Measurements from ENCODE around the gene ANKHD1.
A peak's percentile ranks its signal among the peaks of the same experiment; 100 is the strongest.

The ANKHD1 gene

DNA sequence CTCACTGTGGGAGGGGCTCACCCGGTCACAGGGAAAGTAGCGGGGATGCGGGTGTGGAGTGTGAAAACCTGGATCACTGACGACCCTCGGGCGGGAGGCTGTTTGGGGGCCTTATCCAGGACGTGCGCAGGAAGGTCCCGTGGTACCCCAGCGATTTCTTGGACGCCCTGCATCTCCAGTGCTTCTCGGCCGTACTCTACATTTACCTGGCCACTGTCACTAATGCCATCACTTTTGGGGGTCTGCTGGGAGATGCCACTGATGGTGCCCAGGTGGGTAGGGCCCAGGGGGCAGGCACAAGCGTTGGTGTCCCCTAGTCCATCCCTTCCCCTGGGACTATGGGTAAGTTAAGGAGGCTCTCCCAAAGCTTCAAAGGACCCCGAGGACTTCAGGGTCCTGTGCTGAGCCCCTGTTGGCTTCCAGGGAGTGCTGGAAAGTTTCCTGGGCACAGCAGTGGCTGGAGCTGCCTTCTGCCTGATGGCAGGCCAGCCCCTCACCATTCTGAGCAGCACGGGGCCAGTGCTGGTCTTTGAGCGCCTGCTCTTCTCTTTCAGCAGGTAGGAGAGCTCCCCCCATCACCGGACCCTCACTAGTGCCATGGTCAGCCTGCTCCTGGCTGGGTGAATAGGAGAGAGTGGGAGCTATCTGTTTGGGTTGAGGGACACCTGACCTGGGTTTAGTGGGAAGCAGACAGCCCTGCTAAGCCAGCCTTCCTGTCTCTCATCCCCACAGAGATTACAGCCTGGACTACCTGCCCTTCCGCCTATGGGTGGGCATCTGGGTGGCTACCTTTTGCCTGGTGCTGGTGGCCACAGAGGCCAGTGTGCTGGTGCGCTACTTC, 37.8 kb upstream of the ANKHD1 start:
- H3K9me3 ChIP-seq (replicated peaks; ENCODE audit: low read length), result no peaks in the 10 kb centered on the region
- peaks cover 7% of the 10 kb centered on the region for H3K27me3 ChIP-seq (ENCODE audit: control insufficient read depth, insufficient read depth, low read length)
- H3K9ac ChIP-seq (ENCODE audit: low read depth, low read length), result no peak overlapping the region
- H3K36me3 ChIP-seq (ENCODE audit: insufficient read depth, low read length), result no peaks in the 10 kb centered on the region
- H3K4me1 ChIP-seq (ENCODE audit: control insufficient read depth, insufficient read depth, low read length), result peaks cover 4% of the 10 kb centered on the region
- H3K4me2 ChIP-seq (ENCODE audit: low read length), result peak overlapping the region; percentile 88
- H3K4me3 ChIP-seq (ENCODE audit: low read length), result peak overlapping the region; percentile 67

DNA sequence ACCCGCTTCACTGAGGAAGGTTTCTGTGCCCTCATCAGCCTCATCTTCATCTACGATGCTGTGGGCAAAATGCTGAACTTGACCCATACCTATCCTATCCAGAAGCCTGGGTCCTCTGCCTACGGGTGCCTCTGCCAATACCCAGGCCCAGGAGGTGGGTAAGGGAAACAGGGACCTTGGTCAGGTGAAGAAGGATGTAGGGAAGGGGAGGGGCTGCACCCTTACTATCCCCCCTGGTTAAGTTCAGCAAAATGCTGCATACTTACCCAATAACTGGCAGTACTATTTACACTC, 37.2 kb upstream of the ANKHD1 start:
- H3K9ac ChIP-seq (ENCODE audit: low read depth, low read length), result no peak overlapping the region
- no peak overlapping the region for H3K4me3 ChIP-seq (ENCODE audit: low read length)
- H3K4me2 ChIP-seq (ENCODE audit: low read length), result no peak overlapping the region
- no peaks in the 10 kb centered on the region for H3K36me3 ChIP-seq (ENCODE audit: insufficient read depth, low read length)
- no peaks in the 10 kb centered on the region for H3K9me3 ChIP-seq (replicated peaks; ENCODE audit: low read length)
- H3K27me3 ChIP-seq (ENCODE audit: control insufficient read depth, insufficient read depth, low read length), result peaks cover 7% of the 10 kb centered on the region
- H3K4me1 ChIP-seq (ENCODE audit: control insufficient read depth, insufficient read depth, low read length), result peaks cover 4% of the 10 kb centered on the region

- peaks cover 7% of the 10 kb centered on the region for H3K27me3 ChIP-seq (ENCODE audit: control insufficient read depth, insufficient read depth, low read length)
Observed at GRCh38 chr5:140365282-140365681, 36.4 kb upstream of the ANKHD1 start.

GRCh38 chr5:140365941-140366340, 35.7 kb upstream of the ANKHD1 start:
- Histone ChIP-seq H3K27me3 (ENCODE audit: control insufficient read depth, insufficient read depth, low read length) (peaks cover 7% of the 10 kb centered on the region), H3K36me3 (ENCODE audit: insufficient read depth, low read length) (no peaks in the 10 kb centered on the region)

More at GRCh38 chr5:140365282-140365681, 36.4 kb upstream of the ANKHD1 start:
- no peak overlapping the region for H3K4me2 ChIP-seq (ENCODE audit: low read length)
- no peaks in the 10 kb centered on the region for H3K36me3 ChIP-seq (ENCODE audit: insufficient read depth, low read length)
- peaks cover 4% of the 10 kb centered on the region for H3K4me1 ChIP-seq (ENCODE audit: control insufficient read depth, insufficient read depth, low read length)
- no peak overlapping the region for H3K4me3 ChIP-seq (ENCODE audit: low read length)
- H3K9ac ChIP-seq (ENCODE audit: low read depth, low read length), result no peak overlapping the region
- H3K9me3 ChIP-seq (replicated peaks; ENCODE audit: low read length), result no peaks in the 10 kb centered on the region

DNA sequence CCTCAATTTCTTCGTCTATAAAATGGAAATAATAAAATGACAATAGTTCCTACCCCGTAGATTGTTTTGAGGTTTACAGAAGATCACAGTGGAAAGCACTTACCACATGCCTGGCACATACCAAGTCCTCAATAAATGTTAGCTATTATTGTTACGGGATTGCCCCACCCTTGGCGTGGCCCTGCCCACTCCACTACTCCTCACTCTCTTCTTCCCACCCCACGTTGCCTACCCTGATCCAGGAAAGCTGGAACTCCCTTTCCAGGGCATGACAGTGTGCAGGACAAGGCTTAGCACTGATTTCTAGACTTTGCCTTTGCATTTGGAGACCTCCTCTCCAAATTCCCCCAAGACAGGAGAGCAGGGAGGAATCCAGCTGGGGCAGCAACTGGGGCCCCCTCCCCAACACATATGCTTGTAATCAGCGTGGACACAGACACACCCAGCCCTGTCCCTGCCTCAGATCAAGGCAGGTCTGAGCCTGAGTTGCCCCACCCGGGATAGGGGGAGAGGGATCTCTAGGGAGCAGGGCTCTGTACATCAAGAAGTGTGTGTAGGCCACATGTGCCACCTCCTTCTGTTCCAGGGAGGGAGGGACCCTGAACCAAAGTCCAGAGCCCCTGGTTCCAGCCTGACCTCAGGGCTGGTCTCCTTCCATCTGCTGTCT, 34.9 kb upstream of the ANKHD1 start:
- Histone ChIP-seq H3K36me3 (ENCODE audit: insufficient read depth, low read length) (no peaks in the 10 kb centered on the region), H3K4me1 (ENCODE audit: control insufficient read depth, insufficient read depth, low read length) (peaks cover 4% of the 10 kb centered on the region), H3K27me3 (ENCODE audit: control insufficient read depth, insufficient read depth, low read length) (peaks cover 7% of the 10 kb centered on the region), H3K4me3 (ENCODE audit: low read length) (no peak overlapping the region), H3K4me2 (ENCODE audit: low read length) (no peak overlapping the region), H3K9ac (ENCODE audit: low read depth, low read length) (no peak overlapping the region), H3K9me3 (replicated peaks; ENCODE audit: low read length) (no peaks in the 10 kb centered on the region)

More at GRCh38 chr5:140365941-140366340, 35.7 kb upstream of the ANKHD1 start:
- Histone ChIP-seq H3K9ac (ENCODE audit: low read depth, low read length) (no peak overlapping the region), H3K9me3 (replicated peaks; ENCODE audit: low read length) (no peaks in the 10 kb centered on the region), H3K4me1 (ENCODE audit: control insufficient read depth, insufficient read depth, low read length) (peaks cover 4% of the 10 kb centered on the region), H3K4me2 (ENCODE audit: low read length) (no peak overlapping the region), H3K4me3 (ENCODE audit: low read length) (no peak overlapping the region)

GRCh38 chr5:140367256-140368013, 34.2 kb upstream of the ANKHD1 start:
- Histone ChIP-seq H3K9ac (ENCODE audit: low read depth, low read length) (no peak overlapping the region), H3K4me3 (ENCODE audit: low read length) (no peak overlapping the region), H3K9me3 (replicated peaks; ENCODE audit: low read length) (no peaks in the 10 kb centered on the region), H3K4me2 (ENCODE audit: low read length) (no peak overlapping the region), H3K27me3 (ENCODE audit: control insufficient read depth, insufficient read depth, low read length) (peaks cover 7% of the 10 kb centered on the region), H3K4me1 (ENCODE audit: control insufficient read depth, insufficient read depth, low read length) (peaks cover 4% of the 10 kb centered on the region), H3K36me3 (ENCODE audit: insufficient read depth, low read length) (no peaks in the 10 kb centered on the region)

- Histone ChIP-seq H3K27me3 (ENCODE audit: control insufficient read depth, insufficient read depth, low read length) (no peaks in the 10 kb centered on the region), H3K4me1 (ENCODE audit: control insufficient read depth, insufficient read depth, low read length) (peaks cover 5% of the 10 kb centered on the region), H3K4me3 (ENCODE audit: low read length) (no peak overlapping the region), H3K36me3 (ENCODE audit: insufficient read depth, low read length) (no peaks in the 10 kb centered on the region), H3K9ac (ENCODE audit: low read depth, low read length) (no peak overlapping the region), H3K4me2 (ENCODE audit: low read length) (no peak overlapping the region), H3K9me3 (replicated peaks; ENCODE audit: low read length) (no peaks in the 10 kb centered on the region)
Observed at GRCh38 chr5:140371356-140372151, 30.1 kb upstream of the ANKHD1 start.

- Histone ChIP-seq H3K4me1 (ENCODE audit: control insufficient read depth, insufficient read depth, low read length) (peaks cover 5% of the 10 kb centered on the region), H3K9ac (ENCODE audit: low read depth, low read length) (no peak overlapping the region), H3K4me3 (ENCODE audit: low read length) (no peak overlapping the region), H3K27me3 (ENCODE audit: control insufficient read depth, insufficient read depth, low read length) (no peaks in the 10 kb centered on the region), H3K4me2 (ENCODE audit: low read length) (peak overlapping the region; percentile 12), H3K36me3 (ENCODE audit: insufficient read depth, low read length) (no peaks in the 10 kb centered on the region), H3K9me3 (replicated peaks; ENCODE audit: low read length) (no peaks in the 10 kb centered on the region)
Observed at GRCh38 chr5:140372971-140373487, 28.6 kb upstream of the ANKHD1 start.

DNA sequence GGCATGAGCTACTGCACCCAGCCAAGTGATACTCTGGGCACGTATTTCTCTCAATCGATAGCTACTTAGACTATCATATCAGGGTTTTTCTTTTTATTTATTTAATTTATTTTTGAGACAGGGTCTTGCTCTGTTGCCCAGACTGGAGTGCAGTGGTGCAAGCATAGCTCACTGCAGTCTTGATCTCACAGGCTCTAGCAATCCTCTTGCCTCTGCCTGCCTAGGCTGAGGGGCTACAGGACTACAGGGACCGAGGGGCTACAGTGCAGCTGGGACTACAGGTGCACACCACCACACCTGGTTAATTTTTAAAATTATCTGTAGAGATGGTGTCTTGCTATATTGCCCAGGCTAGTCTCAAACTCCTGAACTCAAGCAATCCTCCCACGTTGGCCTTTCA, 20.3 kb upstream of the ANKHD1 start:
- Histone ChIP-seq H3K27me3 (ENCODE audit: control insufficient read depth, insufficient read depth, low read length) (no peaks in the 10 kb centered on the region), H3K9ac (ENCODE audit: low read depth, low read length) (no peak overlapping the region), H3K9me3 (replicated peaks; ENCODE audit: low read length) (no peaks in the 10 kb centered on the region)

DNA sequence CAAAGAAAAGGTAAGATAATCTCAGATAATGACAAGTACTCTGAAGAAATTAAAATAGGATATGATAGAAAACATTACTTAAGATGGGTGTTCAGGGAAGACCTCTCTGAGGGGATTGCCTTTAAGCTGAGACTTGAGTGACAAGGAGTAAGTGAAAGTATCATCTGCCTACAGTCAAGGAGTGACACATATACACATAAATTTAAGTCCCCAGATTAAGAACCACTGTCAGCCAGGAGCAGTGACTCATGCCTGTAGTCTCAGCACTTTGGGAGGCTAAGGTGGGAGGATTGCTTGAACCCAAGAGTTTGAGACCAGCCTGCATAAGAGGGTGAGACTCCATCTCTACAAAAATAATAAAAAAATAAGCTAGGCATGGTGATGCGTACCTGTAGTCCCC, 19.7 kb upstream of the ANKHD1 start:
- Histone ChIP-seq H3K36me3 (ENCODE audit: insufficient read depth, low read length) (no peaks in the 10 kb centered on the region), H3K4me2 (ENCODE audit: low read length) (no peak overlapping the region), H3K27me3 (ENCODE audit: control insufficient read depth, insufficient read depth, low read length) (no peaks in the 10 kb centered on the region), H3K9me3 (replicated peaks; ENCODE audit: low read length) (no peaks in the 10 kb centered on the region), H3K9ac (ENCODE audit: low read depth, low read length) (no peak overlapping the region), H3K4me1 (ENCODE audit: control insufficient read depth, insufficient read depth, low read length) (no peaks in the 10 kb centered on the region), H3K4me3 (ENCODE audit: low read length) (no peak overlapping the region)

More for the DNA sequence above, 20.3 kb upstream of the ANKHD1 start:
- H3K4me3 ChIP-seq (ENCODE audit: low read length), result no peak overlapping the region
- H3K4me1 ChIP-seq (ENCODE audit: control insufficient read depth, insufficient read depth, low read length), result no peaks in the 10 kb centered on the region
- H3K4me2 ChIP-seq (ENCODE audit: low read length), result no peak overlapping the region
- H3K36me3 ChIP-seq (ENCODE audit: insufficient read depth, low read length), result no peaks in the 10 kb centered on the region

- Histone ChIP-seq H3K4me3 (ENCODE audit: low read length) (no peak overlapping the region), H3K4me1 (ENCODE audit: control insufficient read depth, insufficient read depth, low read length) (no peaks in the 10 kb centered on the region), H3K9me3 (replicated peaks; ENCODE audit: low read length) (no peaks in the 10 kb centered on the region), H3K36me3 (ENCODE audit: insufficient read depth, low read length) (no peaks in the 10 kb centered on the region), H3K4me2 (ENCODE audit: low read length) (no peak overlapping the region), H3K9ac (ENCODE audit: low read depth, low read length) (no peak overlapping the region), H3K27me3 (ENCODE audit: control insufficient read depth, insufficient read depth, low read length) (no peaks in the 10 kb centered on the region)
Observed at GRCh38 chr5:140382866-140383265, 18.8 kb upstream of the ANKHD1 start.

Data from skeletal muscle satellite cell (primary cell).